HG03025 (cell line): ENCODE measurements around the gene SLC7A8.
"Not testable (repeated sequence)": the region's sequence is repeated elsewhere in the genome, so short reads cannot be mapped to it uniquely, and the experiment has no call there.

Experiments used
- ATAC-seq: cut with Tn5 transposase; IDR thresholded peaks from one replicate; pipeline ENCODE4 v1.9.1; 2021; ENCODE audit warnings: mild to moderate bottlenecking, moderate library complexity; ENCODE audit not compliant: unreplicated experiment, low FRiP score

The SLC7A8 gene

DNA sequence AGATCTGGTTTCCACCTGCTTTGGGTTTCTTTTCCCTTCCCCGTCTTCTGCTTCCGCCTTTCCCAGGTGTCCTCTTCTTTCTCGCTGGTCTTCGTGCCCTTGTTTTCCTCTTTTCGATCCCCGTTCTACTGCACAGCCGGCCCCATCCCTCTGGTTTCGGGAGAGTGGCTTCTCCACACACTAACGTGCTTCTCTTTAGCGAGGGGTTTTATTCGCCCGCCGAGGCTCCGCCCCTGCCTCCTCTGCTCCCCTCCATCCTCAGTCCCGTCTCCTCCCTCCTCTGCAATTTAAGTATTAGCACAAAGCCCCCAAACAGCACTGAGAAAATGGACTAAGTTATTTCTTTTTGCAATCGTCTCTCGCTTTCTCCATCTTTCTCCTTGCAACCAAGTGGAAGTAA lies at the start of gene SLC7A8:
Gene SLC7A8, minus strand, starts transcription at position 182 of the 400 bp plus-strand sequence. CDS start 746 bp downstream, outside the sequence.
- ATAC-seq: no peak

DNA sequence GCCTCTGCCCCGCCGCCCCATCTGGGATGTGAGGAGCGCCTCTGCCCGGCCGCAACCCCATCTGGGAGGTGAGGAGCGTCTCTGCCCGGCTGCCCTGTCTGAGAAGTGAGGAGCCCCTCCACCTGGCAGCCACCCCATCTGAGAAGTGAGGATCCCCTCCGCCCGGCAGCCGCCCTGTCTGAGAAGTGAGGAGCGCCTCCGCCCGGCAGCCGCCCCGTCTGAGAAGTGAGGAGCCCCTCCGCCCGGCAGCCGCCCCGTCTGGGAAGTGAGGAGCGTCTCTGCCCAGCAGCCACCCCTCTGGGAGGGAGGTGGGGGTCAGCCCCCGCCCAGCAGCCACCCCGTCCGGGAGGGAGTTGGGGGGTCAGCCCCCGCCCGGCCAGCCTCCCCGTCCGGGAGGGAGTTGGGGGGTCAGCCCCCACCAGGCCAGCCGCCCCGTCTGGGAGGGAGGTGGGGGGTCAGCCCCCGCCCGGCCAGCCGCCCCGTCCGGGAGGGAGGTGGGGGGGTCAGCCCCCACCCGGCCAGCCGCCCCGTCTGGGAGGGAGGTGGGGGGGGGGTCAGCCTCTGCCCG lies 48.9 kb upstream of the SLC7A8 start:
- ATAC-seq: not testable (repeated sequence)

DNA sequence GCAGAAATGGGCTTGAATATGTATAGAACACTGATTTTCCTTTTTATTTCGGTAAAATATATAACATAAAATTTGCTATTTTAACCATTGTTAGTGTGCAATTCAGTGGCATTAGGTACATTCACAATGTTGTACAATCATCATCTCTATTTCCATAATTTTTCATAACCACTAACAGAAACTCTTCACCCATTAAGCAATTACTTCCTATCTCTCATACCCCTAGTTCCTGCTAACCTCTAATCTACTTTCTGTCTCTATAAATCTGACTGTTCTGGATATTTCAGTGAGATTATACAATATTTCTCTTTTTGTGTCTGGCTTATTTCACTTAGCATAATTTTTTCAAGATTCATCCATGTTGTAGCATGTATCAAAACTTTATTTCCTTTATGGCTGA lies 45.4 kb upstream of the SLC7A8 start:
- no peak for ATAC-seq

DNA sequence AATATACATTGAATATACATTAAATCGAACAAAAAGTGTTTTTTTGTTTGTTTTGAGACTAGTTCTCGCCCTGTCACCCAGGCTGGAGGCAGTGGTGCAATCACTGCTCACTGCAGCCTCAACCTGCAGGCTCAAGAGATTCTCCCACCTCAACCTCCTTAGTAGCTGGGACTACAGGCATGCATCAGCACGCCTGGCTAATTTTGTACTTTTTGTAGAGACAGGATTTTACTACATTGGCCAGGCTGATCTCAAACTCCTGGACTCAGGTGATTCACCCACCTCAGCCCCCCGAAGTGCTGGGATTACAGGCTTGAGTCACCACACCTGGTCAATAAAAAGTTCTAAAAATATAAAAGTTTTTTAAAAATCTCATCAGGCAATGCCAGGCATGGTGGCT lies 44.1 kb upstream of the SLC7A8 start:
- ATAC-seq: no peak

DNA sequence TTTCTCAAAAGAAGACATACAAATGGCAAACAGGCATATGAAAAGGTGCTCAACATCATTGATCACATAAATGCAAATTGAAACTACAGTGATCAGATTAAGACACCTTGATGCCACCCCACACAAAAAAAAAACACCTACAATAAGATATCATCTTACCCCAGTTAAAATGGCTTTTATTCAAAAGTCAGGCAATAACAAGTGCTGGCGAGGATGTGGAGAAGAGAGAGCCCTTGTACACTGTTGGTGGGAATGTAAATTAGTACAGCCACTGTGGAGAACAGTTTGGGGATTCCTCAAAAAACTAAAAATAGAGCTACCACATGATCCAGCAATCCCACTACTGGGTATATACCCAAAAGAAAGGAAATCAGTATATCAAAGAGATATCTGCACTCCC lies 41.5 kb upstream of the SLC7A8 start:
- ATAC-seq: not testable (repeated sequence)

DNA sequence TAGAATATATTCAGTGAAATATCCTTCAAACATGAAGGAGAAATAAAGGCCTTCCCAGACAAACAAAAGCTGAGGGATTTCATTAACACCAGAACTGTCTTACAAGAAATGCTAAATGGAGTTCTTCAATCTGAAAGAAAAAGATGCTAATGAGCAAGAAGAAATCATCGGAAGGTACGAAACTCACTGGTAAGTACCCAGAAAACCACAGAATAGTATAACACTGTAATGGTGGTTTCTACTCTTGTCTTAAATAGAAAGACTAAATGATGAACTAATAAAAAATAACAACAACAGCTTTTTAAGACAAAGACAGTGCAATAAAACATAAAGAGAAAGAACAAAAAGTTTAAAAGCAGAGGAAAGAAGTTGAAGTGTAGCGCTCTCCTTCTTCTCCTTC lies 35.6 kb upstream of the SLC7A8 start:
- no peak for ATAC-seq

DNA sequence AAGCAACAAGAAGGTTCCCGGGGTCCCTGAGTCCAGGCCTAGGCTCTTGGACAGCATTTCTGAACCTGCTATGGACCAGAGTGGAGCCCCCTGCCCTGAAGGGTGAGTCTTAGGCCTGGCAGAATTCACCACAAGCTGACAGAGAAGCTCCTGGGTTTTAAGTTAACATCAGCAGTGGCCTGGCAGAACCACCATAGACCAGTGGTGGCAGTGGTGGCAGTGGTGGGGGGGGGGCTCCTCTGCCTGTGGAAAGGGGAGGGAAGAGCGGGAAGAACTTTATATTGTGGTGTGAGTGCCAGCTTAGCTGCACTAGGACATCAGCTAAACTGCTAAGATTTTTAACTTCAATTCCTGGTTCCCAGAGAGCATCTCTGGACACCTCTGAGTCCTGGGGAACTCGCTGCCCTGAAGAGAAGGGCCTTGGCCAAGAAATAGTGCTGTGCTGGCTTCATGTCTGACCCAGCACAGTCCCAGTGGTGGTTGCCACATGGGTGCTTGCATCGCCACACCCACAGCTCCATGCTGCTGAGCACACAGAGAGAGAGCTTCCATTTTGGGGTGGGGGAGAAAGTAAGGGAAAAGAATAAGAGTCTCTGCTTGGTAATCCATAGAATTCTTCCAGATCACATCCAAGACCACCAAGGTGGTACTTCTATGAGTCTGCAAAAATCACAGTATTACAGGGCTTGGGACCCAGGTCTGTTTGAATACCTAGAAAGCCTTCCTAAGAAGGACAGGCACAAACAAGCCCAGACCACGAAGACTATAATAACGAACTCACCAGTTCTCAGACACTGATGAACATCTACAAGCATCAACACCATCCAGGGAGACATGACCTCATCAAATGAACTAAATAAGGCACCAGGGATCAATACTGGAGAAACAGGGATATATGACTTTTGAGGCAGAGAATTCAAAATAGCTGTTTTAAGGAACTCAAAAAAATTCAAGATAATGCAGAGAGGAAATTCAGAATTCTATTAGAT lies 33.9 kb upstream of the SLC7A8 start:
- ATAC-seq: no peak

DNA sequence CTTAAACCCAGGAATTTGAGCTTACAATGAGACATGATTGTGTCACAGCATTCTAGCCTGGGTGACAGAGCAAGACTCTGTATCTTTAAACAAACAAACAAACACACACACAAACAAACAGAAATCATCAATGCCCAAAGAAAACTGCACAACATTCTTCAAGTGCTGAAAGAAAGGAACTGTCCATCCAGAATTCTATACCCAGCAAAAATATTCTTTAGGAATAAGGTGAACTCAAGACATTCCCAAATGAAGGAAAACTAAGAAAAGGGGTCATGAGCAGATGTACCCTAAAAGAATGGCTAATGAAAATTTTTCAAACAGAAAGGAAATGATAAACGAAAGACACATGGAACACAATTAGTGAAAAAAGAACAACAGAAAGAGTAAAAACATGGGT lies 32.0 kb upstream of the SLC7A8 start:
- ATAC-seq: no peak

DNA sequence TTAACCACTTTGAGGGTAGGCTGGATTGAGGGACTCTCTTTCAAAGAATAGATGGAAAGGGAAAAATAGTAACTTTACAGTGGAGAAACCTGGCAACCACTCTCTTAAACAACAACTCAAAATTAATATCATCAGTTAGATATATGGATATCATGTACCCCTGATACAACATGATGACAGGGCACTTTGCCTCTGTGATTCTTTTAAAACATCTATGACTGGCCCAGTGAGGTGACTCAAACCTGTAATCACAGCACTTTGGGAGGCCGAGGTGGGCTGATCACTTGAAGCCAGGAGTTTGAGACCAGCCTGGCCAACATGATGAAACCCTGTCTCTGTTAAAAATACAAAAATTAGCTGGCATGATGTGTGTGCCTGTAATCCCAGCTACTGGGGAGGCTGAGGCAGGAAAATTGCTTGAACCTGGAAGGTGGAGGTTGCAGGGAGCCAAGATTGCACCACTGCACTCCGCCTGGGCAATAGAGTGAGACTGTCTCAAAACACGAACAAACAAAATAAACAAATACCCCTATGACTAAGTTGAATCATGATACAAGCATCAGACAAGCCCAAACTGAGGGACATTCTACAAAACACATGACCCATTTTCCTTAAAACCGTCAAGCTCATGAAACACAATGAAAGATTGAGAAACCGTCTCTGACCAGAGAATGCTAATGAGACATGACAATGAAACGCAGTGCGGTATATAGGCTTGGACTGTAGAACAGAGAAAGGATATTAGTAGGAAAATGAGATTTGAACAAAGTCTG lies 26.4 kb upstream of the SLC7A8 start:
- no peak for ATAC-seq

DNA sequence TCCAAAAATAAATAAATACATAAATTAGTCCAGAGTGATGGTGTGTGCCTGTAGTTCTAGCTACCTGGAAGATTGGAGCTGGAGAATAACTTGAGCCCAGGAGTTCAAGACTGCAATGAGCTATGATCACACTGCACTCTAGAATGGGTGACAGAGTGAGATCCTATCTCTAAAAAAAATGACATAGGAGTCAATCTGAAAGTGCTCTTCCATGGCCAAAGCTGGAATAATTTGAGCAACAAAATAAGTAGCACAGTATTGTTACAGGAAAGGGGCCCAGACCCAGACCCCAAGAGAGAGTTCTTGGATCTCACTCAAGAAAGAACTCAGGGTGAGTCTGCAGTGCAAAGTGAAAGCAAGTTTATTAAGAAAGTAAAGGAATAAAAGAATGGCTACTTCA lies 24.9 kb upstream of the SLC7A8 start:
- ATAC-seq: no peak

DNA sequence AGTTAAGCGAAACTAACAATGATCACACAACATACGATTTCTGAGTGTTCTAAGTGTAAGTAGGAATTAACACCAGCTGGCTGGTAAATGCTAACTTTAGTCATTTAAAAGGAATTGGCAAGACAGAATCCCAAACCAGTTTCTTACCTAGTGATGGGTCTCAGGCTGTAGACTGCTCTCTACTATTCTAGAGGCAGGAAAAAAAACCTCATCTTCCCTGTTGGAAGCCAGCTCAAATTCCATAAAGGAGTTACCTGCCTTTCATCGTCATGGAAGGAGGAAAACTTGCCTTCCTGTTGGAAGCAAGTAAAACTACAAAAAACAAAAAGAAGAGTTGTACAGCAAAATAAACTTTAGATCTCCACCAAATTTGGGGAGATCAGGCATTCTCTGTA lies 23.7 kb upstream of the SLC7A8 start:
- no peak for ATAC-seq

DNA sequence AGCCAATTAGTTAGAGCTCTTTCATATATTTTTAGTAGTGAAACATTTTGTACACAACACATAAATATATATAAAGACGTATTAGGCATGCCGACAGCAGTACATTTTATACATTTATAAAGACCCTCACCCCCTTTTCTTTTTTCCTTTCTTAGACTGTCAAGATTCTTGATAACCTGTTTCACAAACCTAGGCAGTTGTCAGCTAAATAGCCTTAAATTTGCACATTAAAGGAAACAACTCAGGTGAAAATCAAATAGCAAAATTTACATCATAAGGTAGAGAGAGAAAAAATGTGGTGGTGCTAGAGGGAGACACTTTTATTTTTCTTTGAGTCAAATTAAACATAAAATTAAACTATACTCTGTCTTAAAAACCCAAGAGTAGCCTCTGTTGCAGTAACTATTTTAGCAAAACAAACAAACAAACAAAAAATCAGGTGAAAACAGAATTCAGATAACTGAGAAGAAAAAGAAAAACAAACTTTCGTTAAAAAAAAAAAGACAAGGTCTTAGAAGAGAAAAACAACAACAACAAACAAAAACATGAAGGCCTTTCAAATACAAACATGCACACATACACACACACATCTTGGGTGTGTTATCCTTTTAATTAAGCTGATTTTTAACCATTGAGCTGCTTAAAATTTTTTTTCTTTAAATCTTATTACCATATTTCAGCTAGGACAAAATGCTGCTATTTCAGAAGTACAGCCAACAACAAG lies 23.1 kb upstream of the SLC7A8 start:
- ATAC-seq: no peak

DNA sequence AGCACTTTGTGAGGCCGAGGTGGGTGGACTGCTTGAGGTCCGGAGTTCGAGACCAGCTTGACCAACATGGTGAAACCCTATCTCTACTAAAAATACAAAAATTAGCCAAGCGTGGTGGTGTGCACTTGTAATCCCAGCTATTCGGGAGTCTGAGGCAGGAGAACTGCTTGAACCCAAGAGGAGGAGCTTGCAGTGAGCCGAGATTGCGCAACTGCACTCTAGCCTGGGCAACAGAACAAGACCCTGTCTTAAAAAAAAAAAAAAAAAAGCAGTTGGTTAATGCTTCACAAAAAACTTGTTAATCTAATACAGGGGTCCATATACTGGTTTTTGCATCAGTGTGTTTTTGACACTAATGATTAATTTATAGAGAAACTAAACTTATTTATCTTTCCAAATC lies 18.5 kb upstream of the SLC7A8 start:
- ATAC-seq: no peak

DNA sequence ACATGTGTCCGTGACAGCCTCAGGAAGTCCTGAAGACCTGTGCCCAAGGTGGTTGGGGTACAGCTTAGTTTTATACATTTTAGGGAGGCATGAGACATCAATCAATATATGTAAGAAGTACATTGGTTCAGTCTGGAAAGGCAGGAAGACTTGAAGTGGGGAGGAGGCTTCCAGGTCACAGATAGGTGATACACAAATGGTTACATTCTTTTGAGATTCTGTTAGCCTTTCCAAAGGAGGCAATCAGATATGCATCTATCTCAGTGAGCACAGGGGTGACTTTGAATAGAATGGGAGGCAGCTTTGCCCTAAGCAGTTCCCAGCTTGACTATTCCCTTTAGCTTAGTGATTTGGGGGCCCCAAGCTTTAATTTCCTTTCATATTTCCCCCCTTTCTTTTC lies 15.7 kb upstream of the SLC7A8 start:
- ATAC-seq: not testable (repeated sequence)

DNA sequence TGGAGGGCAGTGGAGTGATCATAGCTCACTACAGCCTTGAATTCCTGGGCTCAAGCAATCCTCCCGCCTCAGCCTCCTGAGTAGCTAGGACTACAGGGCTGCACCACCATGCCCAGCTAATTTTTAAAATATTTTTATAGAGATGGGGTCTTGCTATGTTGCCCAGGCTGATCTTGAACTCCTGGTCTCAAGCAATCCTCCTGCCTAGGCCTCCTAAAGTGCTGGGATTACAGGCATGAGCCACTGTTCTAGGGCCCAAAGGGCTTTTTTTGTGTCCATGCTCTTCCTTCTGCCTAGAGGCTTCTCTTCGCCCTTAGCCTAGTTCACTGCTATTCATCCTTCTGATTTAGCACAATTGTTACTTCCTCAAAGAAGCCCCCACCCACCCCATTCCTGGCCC lies 13.0 kb upstream of the SLC7A8 start:
- ATAC-seq: not testable (repeated sequence)

DNA sequence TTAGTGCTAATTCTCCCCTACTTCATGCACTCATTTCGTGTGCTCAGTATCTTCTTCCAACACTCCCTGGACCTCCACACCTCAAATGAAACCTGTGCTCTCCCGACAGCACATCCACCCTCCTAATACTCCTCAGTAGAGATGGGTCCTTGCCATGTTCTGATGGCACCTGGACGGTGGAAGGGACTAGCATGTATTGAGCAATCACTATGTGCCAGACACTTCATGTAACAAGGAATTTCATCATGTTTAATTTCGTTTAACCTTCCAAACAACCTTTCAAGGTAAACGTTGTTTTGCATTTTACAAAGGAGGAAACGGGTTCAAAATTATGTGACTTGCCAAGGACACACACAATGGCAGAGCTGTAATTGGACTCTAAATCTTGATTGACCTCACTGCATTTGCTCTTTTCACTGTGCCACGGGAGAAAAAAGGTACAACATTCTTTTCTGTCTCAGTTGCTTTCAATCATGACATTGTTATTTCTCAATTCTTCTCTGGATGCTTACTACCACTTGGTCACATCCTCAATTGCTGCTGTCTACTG lies 12.2 kb upstream of the SLC7A8 start:
- no peak for ATAC-seq

DNA sequence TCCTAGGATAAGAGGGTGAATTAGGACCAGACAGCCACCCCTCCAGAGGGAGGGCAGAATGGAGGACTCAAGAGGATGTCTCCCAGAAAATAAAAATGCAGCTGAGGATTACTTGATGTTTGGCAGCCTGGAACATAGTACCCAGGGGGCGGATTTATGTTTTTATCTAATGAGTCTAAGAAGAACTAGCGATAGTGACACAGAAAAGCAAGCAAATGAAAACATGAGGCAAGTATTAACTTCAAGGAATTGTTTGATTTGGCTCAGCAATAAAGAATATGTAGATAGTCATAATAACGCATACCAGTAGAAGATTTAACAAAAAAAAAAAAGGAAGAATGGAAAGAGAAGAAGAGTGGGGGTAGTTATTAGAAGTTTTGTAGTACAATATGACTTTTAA lies 10.0 kb upstream of the SLC7A8 start:
- no peak for ATAC-seq

DNA sequence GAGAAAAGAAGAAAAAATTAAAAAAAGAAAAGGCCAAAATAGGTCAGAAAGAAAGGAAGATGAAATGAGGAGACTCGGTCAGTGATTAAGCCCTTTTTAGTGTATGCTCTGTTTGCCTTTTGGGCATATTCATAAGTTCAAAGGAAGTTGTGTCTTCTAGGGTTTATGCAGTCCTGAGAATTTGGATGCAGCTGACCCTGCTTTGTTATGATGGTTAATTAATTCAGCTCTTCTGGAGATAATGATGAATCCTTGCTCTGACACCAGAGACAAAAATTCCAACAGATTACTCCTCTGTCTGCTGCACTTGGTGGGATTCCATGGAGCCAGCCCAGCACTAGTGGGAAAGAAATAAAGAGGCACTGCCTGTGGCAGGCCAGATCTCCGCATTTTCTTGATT lies 4.5 kb upstream of the SLC7A8 start:
- no peak for ATAC-seq

DNA sequence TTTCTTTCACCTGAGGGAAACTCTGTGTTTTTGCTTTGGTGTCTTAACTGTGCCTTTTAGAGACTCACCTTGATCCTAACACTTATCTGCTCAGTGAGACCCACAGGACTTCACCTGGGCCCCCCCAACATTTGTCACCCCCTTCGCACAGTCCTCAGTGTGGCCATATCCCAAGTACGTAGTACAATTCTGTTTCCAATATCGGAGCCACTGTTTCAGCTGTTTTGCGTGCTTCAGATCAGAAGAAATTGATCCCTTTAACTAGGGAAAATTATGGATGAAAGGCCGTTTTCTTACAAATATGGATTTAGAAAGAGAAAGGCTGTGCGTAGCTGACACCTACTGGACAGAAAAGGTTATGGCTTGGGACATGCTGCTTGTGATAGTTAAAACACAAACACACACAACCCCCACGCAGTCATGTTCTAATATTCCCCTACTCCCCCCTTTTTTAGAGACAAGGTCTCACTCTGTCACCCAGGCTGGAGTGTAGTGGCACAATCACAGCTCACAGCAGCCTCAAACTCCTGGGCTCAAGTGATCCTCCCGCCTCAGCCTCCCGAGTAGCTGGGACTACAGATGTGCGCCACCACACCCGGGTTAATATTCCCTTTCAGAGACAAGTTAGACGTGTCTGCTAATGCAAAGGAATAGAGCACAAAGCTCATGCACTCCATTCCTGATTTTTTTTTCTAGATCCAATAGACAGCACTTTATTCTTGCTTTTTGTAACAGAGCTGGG lies 3.6 kb upstream of the SLC7A8 start:
- ATAC-seq: no peak

DNA sequence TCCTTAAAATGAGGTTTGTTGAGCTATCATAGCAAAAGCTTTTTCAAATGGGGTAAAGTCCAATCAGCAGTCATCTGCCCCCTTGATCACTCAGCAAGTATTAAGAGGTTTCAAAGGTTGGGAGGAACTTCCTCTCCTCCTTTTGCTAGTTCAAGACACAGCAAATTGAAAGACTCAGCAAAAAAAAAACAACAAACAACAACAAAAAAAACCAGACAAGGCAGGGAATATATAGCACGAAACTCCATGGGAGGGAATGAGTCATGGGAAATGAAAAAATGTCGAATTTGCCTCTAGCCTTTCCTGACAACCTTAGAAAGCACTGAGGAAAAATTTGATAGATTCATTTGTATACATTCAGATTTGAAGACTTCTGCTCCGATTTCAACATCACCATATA lies 1.6 kb upstream of the SLC7A8 start:
- no peak for ATAC-seq
